ENCODE data around the gene ARHGAP9.

GRCh38 chr12:57471661-57472060 is 8.0 kb downstream of the ARHGAP9 start:
- TF ChIP-seq CTCF (IDR thresholded peaks at IDR 0.05; ENCODE audit: low read length) (no peak), EZH2 (optimal IDR thresholded peaks at IDR 0.05; ENCODE audit: low read depth, low read length) (no peak), EZH2phosphoT487 (IDR thresholded peaks at IDR 0.05; ENCODE audit: low read length) (no peak)

Data from MM.1S (cell line).